ENCODE results near the gene TTC39B.

The TTC39B gene

DNA sequence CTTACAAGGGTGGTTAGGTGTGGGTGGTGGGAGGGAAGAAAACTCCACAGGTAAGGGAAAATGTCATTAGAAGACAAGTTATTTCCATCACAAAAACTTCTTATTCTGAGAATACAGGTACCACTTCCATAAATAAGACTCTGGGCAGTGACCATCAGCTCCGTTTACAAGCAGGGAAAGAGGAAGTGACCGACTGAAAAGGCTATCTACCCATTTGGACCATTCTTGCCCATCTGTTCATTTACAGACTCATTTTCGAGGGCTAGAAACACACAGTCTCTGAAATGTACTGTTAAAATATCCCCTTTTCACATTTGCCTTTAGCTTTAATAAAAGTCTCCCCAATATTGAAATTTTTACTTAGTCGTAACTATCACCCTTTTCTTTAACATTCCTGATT, 79.5 kb downstream of the TTC39B start:
- no peak overlapping the region for H3K4me3 ChIP-seq (ENCODE audit: low read depth, low read length)
- no peaks in the 10 kb centered on the region for H3K4me1 ChIP-seq (ENCODE audit: control insufficient read depth, insufficient read depth, low read length)
- ChIA-PET POLR2A (no interaction called here), CTCF (no interaction called here)
- H3K36me3 ChIP-seq (ENCODE audit: control insufficient read depth in 2 of 2, insufficient read depth in 1 of 2, low read length in 2 of 2) = no peaks in the 10 kb centered on the region
- H3K27ac ChIP-seq (ENCODE audit: extremely low read depth, low read depth, low read length) = no peak overlapping the region
- TF ChIP-seq, protein P1, sequence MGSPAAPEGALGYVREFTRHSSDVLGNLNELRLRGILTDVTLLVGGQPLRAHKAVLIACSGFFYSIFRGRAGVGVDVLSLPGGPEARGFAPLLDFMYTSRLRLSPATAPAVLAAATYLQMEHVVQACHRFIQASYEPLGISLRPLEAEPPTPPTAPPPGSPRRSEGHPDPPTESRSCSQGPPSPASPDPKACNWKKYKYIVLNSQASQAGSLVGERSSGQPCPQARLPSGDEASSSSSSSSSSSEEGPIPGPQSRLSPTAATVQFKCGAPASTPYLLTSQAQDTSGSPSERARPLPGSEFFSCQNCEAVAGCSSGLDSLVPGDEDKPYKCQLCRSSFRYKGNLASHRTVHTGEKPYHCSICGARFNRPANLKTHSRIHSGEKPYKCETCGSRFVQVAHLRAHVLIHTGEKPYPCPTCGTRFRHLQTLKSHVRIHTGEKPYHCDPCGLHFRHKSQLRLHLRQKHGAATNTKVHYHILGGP (tag by site-specific recombination; IDR thresholded peaks at IDR 0.05) = no peak
- TF ChIP-seq ZNF664 (tag by site-specific recombination; IDR thresholded peaks at IDR 0.05) (no peak), KLF9 (tag by site-specific recombination; IDR thresholded peaks at IDR 0.05; ENCODE audit: low read depth) (no peak), ZNF747 (tag by site-specific recombination; IDR thresholded peaks at IDR 0.05) (no peak), ZFP37 (tag by site-specific recombination; IDR thresholded peaks at IDR 0.05) (no peak), ZNF610 (tag by site-specific recombination; IDR thresholded peaks at IDR 0.05; ENCODE audit: borderline replicate concordance) (no peak), ZNF777 (tag by site-specific recombination; IDR thresholded peaks at IDR 0.05; ENCODE audit: borderline replicate concordance) (no peak), ZNF394 (tag by site-specific recombination; IDR thresholded peaks at IDR 0.05; ENCODE audit: borderline replicate concordance) (no peak)
- TF ChIP-seq, protein P2, sequence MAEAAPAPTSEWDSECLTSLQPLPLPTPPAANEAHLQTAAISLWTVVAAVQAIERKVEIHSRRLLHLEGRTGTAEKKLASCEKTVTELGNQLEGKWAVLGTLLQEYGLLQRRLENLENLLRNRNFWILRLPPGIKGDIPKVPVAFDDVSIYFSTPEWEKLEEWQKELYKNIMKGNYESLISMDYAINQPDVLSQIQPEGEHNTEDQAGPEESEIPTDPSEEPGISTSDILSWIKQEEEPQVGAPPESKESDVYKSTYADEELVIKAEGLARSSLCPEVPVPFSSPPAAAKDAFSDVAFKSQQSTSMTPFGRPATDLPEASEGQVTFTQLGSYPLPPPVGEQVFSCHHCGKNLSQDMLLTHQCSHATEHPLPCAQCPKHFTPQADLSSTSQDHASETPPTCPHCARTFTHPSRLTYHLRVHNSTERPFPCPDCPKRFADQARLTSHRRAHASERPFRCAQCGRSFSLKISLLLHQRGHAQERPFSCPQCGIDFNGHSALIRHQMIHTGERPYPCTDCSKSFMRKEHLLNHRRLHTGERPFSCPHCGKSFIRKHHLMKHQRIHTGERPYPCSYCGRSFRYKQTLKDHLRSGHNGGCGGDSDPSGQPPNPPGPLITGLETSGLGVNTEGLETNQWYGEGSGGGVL (tag by site-specific recombination; IDR thresholded peaks at IDR 0.05) = no peak
- TF ChIP-seq, protein P3, sequence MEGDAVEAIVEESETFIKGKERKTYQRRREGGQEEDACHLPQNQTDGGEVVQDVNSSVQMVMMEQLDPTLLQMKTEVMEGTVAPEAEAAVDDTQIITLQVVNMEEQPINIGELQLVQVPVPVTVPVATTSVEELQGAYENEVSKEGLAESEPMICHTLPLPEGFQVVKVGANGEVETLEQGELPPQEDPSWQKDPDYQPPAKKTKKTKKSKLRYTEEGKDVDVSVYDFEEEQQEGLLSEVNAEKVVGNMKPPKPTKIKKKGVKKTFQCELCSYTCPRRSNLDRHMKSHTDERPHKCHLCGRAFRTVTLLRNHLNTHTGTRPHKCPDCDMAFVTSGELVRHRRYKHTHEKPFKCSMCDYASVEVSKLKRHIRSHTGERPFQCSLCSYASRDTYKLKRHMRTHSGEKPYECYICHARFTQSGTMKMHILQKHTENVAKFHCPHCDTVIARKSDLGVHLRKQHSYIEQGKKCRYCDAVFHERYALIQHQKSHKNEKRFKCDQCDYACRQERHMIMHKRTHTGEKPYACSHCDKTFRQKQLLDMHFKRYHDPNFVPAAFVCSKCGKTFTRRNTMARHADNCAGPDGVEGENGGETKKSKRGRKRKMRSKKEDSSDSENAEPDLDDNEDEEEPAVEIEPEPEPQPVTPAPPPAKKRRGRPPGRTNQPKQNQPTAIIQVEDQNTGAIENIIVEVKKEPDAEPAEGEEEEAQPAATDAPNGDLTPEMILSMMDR (tag by site-specific recombination; IDR thresholded peaks at IDR 0.05) = no peak
- no peaks in the 10 kb centered on the region for H3K9me3 ChIP-seq (ENCODE audit: control insufficient read depth, insufficient read depth, low read depth, low read length)

DNA sequence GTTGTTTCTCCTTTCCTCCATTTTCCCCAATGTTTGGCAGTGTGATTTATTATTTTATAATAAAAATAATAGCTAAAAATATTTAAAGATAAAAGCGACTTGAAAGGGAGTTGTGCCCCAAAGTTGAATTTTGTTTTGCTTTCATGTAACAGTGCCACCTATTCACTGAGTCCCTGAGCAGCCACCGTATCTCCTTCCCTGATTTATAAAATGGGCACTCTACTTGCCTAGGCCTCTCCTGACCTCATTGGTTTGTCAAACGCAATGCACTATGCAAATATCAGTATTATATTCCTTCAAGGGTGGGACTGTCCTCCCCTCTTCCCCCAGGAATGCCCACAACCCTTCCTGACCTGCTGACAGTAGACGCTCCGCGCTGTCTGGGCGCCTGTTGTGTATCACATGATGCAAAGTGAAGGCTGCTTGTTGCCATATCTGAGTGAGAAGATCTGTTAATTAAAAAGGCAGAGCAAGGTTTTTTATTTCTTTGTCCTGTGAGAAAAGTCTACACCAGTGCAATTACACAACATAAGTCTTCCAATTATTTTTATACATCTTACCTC, 81.4 kb downstream of the TTC39B start:
- POLR2A ChIA-PET = no interaction called here
- no peaks in the 10 kb centered on the region for H3K9me3 ChIP-seq (ENCODE audit: control insufficient read depth, insufficient read depth, low read depth, low read length)
- no peak overlapping the region for H3K4me3 ChIP-seq (ENCODE audit: low read depth, low read length)
- CTCF ChIA-PET = no interaction called here
- TF ChIP-seq IKZF3 (tag by site-specific recombination; IDR thresholded peaks at IDR 0.05) = no peak
- no peak for TF ChIP-seq ZNF433 (tag by site-specific recombination; IDR thresholded peaks at IDR 0.05; ENCODE audit: low read depth)
- no peaks in the 10 kb centered on the region for H3K4me1 ChIP-seq (ENCODE audit: control insufficient read depth, insufficient read depth, low read length)
- H3K36me3 ChIP-seq (ENCODE audit: control insufficient read depth in 2 of 2, insufficient read depth in 1 of 2, low read length in 2 of 2) = no peaks in the 10 kb centered on the region
- no peak overlapping the region for H3K27ac ChIP-seq (ENCODE audit: extremely low read depth, low read depth, low read length)

DNA sequence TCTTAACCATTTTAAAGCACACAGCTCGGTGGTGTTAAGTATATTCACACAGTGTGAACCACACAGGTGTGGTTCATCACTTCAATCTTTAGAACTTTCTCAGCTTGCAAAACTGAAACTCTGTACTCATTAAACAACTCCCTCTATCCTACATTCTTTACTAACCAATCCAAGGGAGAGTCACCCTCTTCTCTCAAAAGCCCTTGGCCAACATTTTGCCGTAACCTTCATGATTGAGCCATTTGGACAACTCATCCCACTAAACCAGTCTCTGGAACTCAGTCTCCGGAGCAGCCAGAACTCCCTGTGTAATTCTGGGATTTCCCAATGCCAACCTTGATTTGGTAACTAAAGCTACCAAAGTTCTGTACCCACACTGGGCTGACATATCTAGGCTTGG, 84.7 kb downstream of the TTC39B start:
- POLR2A ChIA-PET = no interaction called here
- H3K36me3 ChIP-seq (ENCODE audit: control insufficient read depth in 2 of 2, insufficient read depth in 1 of 2, low read length in 2 of 2) = no peaks in the 10 kb centered on the region
- H3K27ac ChIP-seq (ENCODE audit: extremely low read depth, low read depth, low read length) = no peak overlapping the region
- no peaks in the 10 kb centered on the region for H3K4me1 ChIP-seq (ENCODE audit: control insufficient read depth, insufficient read depth, low read length)
- H3K4me3 ChIP-seq (ENCODE audit: low read depth, low read length) = no peak overlapping the region
- no peaks in the 10 kb centered on the region for H3K9me3 ChIP-seq (ENCODE audit: control insufficient read depth, insufficient read depth, low read depth, low read length)
- CTCF ChIA-PET = interaction anchor here (0.5 to 3.9 kb wide), 5 partner anchors 9 to 98 kb away, joined by 3 to 20 read pairs (median 8); no protein-coding TSS in a partner anchor
- TF ChIP-seq GLIS1 (tag by site-specific recombination; IDR thresholded peaks at IDR 0.05) = no peak
- TF ChIP-seq HOXD13 (CRISPR knock-in tag; IDR thresholded peaks at IDR 0.05; ENCODE audit: borderline replicate concordance) = no peak
- TF ChIP-seq ZNF830 (tag by site-specific recombination; IDR thresholded peaks at IDR 0.05; ENCODE audit: low read depth) = no peak
- no peak for TF ChIP-seq ZNF776 (tag by site-specific recombination; IDR thresholded peaks at IDR 0.05; ENCODE audit: borderline replicate concordance)
- no peak for TF ChIP-seq ZNF19 (tag by site-specific recombination; IDR thresholded peaks at IDR 0.05; ENCODE audit: low read depth)
- TF ChIP-seq MEIS1 (CRISPR knock-in tag; IDR thresholded peaks at IDR 0.05; ENCODE audit: borderline replicate concordance) = no peak
- TF ChIP-seq ZNF248 (tag by site-specific recombination; IDR thresholded peaks at IDR 0.05) = no peak
- TF ChIP-seq TRIM28 (IDR thresholded peaks at IDR 0.05; ENCODE audit: borderline replicate concordance, low read length) = no peak
- no peak for TF ChIP-seq ZNF132 (tag by site-specific recombination; IDR thresholded peaks at IDR 0.05; ENCODE audit: borderline replicate concordance)
- TF ChIP-seq ZNF391 (tag by site-specific recombination; IDR thresholded peaks at IDR 0.05; ENCODE audit: borderline replicate concordance, low read depth) = no peak
- TF ChIP-seq ZNF792 (tag by site-specific recombination; IDR thresholded peaks at IDR 0.05) = no peak
- no peak for TF ChIP-seq EGR2 (tag by site-specific recombination; IDR thresholded peaks at IDR 0.05; ENCODE audit: low read depth)
- TF ChIP-seq, protein P4, sequence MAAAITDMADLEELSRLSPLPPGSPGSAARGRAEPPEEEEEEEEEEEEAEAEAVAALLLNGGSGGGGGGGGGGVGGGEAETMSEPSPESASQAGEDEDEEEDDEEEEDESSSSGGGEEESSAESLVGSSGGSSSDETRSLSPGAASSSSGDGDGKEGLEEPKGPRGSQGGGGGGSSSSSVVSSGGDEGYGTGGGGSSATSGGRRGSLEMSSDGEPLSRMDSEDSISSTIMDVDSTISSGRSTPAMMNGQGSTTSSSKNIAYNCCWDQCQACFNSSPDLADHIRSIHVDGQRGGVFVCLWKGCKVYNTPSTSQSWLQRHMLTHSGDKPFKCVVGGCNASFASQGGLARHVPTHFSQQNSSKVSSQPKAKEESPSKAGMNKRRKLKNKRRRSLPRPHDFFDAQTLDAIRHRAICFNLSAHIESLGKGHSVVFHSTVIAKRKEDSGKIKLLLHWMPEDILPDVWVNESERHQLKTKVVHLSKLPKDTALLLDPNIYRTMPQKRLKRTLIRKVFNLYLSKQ (tag by site-specific recombination; IDR thresholded peaks at IDR 0.05; ENCODE audit: borderline replicate concordance) = no peak
